Vagina (tissue), 2 donors: ENCODE measurements around the gene INHBE. TPM values are rescaled to one million over a fixed set of nuclear protein-coding genes. Genes with fewer than 3 reads are reported as not detected.
"Not testable (repeated sequence)": the region's sequence is repeated elsewhere in the genome, so short reads cannot be mapped to it uniquely, and the experiment has no call there.

Experiments used
- DNase-seq, 2 donors: peaks; one replicate each; pipeline ENCODE4 v3.0.0-alpha.2; 2017; ENCODE audit errors: extremely low spot score in 2 of 2
- H3K27ac ChIP-seq: fragments of 200-600 bp; sonication (generic); one replicate; pipeline ENCODE4 v1.5.1; 2019
- H3K27me3 ChIP-seq: fragments of 200-600 bp; sonication (generic); one replicate; pipeline ENCODE4 v1.5.1; 2019
- H3K36me3 ChIP-seq, 2 donors: fragments of 200-600 bp; sonication (generic); one replicate each; pipeline ENCODE4 v1.5.1; 2017 to 2019
- H3K4me1 ChIP-seq: fragments of 200-600 bp; sonication (generic); one replicate; pipeline ENCODE4 v1.5.1; 2019
- H3K4me3 ChIP-seq, 2 donors: fragments of 200-600 bp; sonication (generic); 1 replicate in 1 of 2; 2 replicates in 1 of 2; pipeline ENCODE4 v1.5.1; 2016 to 2019
- H3K9me3 ChIP-seq: fragments of 200-600 bp; sonication (generic); one replicate; pipeline ENCODE4 v1.5.1; 2019
- CTCF ChIP-seq, 3 experiments: fragments of 450-650 bp in 2 of 3; fragments of 200-600 bp in 1 of 3; sonication (generic) in 1 of 3; IDR thresholded peaks; one replicate each; pipeline ENCODE4 v1.5.1; 2017 to 2019; ENCODE audit warnings: antibody characterized with exemption in 3 of 3, mild to moderate bottlenecking in 2 of 3, moderate library complexity in 2 of 3
- POLR2A ChIP-seq, 2 donors: fragments of 450-650 bp; IDR thresholded peaks; one replicate each; pipeline ENCODE4 v1.6.1; 2017; ENCODE audit warnings: antibody characterized with exemption in 2 of 2, mild to moderate bottlenecking in 2 of 2, moderate library complexity in 2 of 2
- POLR2AphosphoS5 ChIP-seq, 2 donors: sonication (generic); formaldehyde crosslinking; IDR thresholded peaks; one replicate each; pipeline ENCODE4 v1.9.0; 2017; ENCODE audit warnings: antibody characterized with exemption in 2 of 2, mild to moderate bottlenecking in 2 of 2, low read depth in 1 of 2; ENCODE audit not compliant: insufficient read depth in 1 of 2
- intact Hi-C: fragments of 100-400 bp; cut with DNase I; formaldehyde crosslinking; loops from one replicate; pipeline ENCODE4 v1.15.1; 2023
- total RNA-seq: library from RNA; depleted of rRNA; stranded (reverse); fragments of >200 nt; gene quantifications from one replicate; pipeline ENCODE4 v1.2.3, GENCODE V29; 2016

Gene INHBE
- total RNA-seq, 1 donor from 2014 or later = not detected

- no peak for DNase-seq
- no peaks in the 10 kb centered on the region for H3K4me1 ChIP-seq
- no peak for TF ChIP-seq POLR2A (IDR thresholded peaks at IDR 0.05)
- no peak for TF ChIP-seq POLR2AphosphoS5 (IDR thresholded peaks at IDR 0.05; ENCODE audit: insufficient read depth in 1 of 2, low read depth in 1 of 2)
- no peak for TF ChIP-seq CTCF (IDR thresholded peaks at IDR 0.05)
- intact Hi-C loops = no loop called here
- no peaks in the 10 kb centered on the region for H3K27me3 ChIP-seq
- H3K9me3 ChIP-seq = no peaks in the 10 kb centered on the region
- peaks cover 0 to 63% of the 10 kb centered on the region in 2 donors for H3K36me3 ChIP-seq
- H3K27ac ChIP-seq = no peak overlapping the region
- H3K4me3 ChIP-seq = no peak overlapping the region
These were observed 42.4 kb downstream of the INHBE start for GRCh38 chr12:57497223-57498131.

- no peaks in the 10 kb centered on the region for H3K9me3 ChIP-seq
- intact Hi-C loops = no loop called here
- H3K36me3 ChIP-seq = peaks cover 0 to 67% of the 10 kb centered on the region in 2 donors
- no peak for DNase-seq
- H3K4me3 ChIP-seq = no peak overlapping the region
- no peaks in the 10 kb centered on the region for H3K4me1 ChIP-seq
- no peaks in the 10 kb centered on the region for H3K27me3 ChIP-seq
- no peak for TF ChIP-seq CTCF (IDR thresholded peaks at IDR 0.05)
- TF ChIP-seq POLR2AphosphoS5 (IDR thresholded peaks at IDR 0.05; ENCODE audit: insufficient read depth in 1 of 2, low read depth in 1 of 2) = no peak
- TF ChIP-seq POLR2A (IDR thresholded peaks at IDR 0.05) = no peak
- no peak overlapping the region for H3K27ac ChIP-seq
These were observed 43.0 kb downstream of the INHBE start for GRCh38 chr12:57498132-57498502.

- Histone ChIP-seq H3K27ac (no peak overlapping the region), H3K9me3 (no peaks in the 10 kb centered on the region), H3K27me3 (no peaks in the 10 kb centered on the region), H3K36me3 (peaks cover 0 to 71% of the 10 kb centered on the region in 2 donors), H3K4me3 (no peak overlapping the region), H3K4me1 (no peaks in the 10 kb centered on the region)
- intact Hi-C loops = no loop called here
- DNase-seq = no peak
- TF ChIP-seq CTCF (IDR thresholded peaks at IDR 0.05) (no peak), POLR2AphosphoS5 (IDR thresholded peaks at IDR 0.05; ENCODE audit: insufficient read depth in 1 of 2, low read depth in 1 of 2) (no peak), POLR2A (IDR thresholded peaks at IDR 0.05) (no peak)
These were observed 43.5 kb downstream of the INHBE start for GRCh38 chr12:57498571-57498970.

GRCh38 chr12:57500213-57500612, 45.1 kb downstream of the INHBE start:
- TF ChIP-seq POLR2A (IDR thresholded peaks at IDR 0.05) (no peak), POLR2AphosphoS5 (IDR thresholded peaks at IDR 0.05; ENCODE audit: insufficient read depth in 1 of 2, low read depth in 1 of 2) (no peak), CTCF (IDR thresholded peaks at IDR 0.05) (no peak)
- H3K27ac ChIP-seq = no peak overlapping the region
- no peaks in the 10 kb centered on the region for H3K27me3 ChIP-seq
- no peak for DNase-seq
- H3K9me3 ChIP-seq = no peaks in the 10 kb centered on the region
- no peaks in the 10 kb centered on the region for H3K4me1 ChIP-seq
- no peak overlapping the region for H3K4me3 ChIP-seq
- intact Hi-C loops = no loop called here
- peaks cover 0 to 81% of the 10 kb centered on the region in 2 donors for H3K36me3 ChIP-seq

- H3K27ac ChIP-seq, intact Hi-C loops, H3K4me1 ChIP-seq, H3K27me3 ChIP-seq, DNase-seq, H3K4me3 ChIP-seq, H3K9me3 ChIP-seq: not testable (repeated sequence)
- H3K36me3 ChIP-seq = peaks cover 0 to 77% of the 10 kb centered on the region in 2 donors
These were observed 47.3 kb downstream of the INHBE start for GRCh38 chr12:57502311-57502969.

- H3K4me1 ChIP-seq, DNase-seq, intact Hi-C loops, H3K27ac ChIP-seq, H3K27me3 ChIP-seq, H3K9me3 ChIP-seq, H3K4me3 ChIP-seq: not testable (repeated sequence)
- peaks cover 0 to 63% of the 10 kb centered on the region in 2 donors for H3K36me3 ChIP-seq
These were observed 51.4 kb downstream of the INHBE start for GRCh38 chr12:57506541-57506940.
